Left cardiac atrium (tissue), 4 donors: ENCODE data around the gene PBX1. TPM values are rescaled to one million over a fixed set of nuclear protein-coding genes. Genes with fewer than 3 reads are reported as not detected.

Source experiments
- ATAC-seq, 2 donors: fragments of 200-7000 bp; cut with Tn5 transposase; one replicate each; pipeline ENCODE4 v1.9.1; 2020; ENCODE audit warnings: mild to moderate bottlenecking in 2 of 2, moderate library complexity in 2 of 2
- DNase-seq: peaks from one replicate; pipeline ENCODE4 v3.0.0-alpha.2; 2020
- intact Hi-C, 2 donors: fragments of 100-400 bp; cut with DNase I; formaldehyde crosslinking; loops; one replicate each; pipeline versions ENCODE4 v1.14.1 to v1.15.1; 2022 to 2023
- total RNA-seq, 2 donors: library from RNA; stranded (reverse); fragmentation: NEBNext Ultra II Directional; extraction: Animal tissue kit (Norgen Biotek cat#: 25700); gene quantifications; one replicate each; pipeline ENCODE4 v1.2.1, GENCODE V29; 2021
- donor health status: DM: no; HTN: yes; CAD: no.
- donor health status: DM: no; HTN: yes; CAD: no; lungs with severe emphysema.
- donor health status: DM: yes; HTN: yes; CAD: no.
- donor health status: Dilated cardiomyopathy.

PBX1 gene
- total RNA-seq, 2 donors from 2014 or later, result 64.7 to 75.0 TPM

GRCh38 chr1:164605254-164606091, 46.5 kb downstream of the PBX1 start:
- intact Hi-C loops, result no loop called here
- no peak for DNase-seq
- ATAC-seq, result no peak

- ATAC-seq (no peak), DNase-seq (no peak)
- intact Hi-C loops, result no loop called here
Measured at GRCh38 chr1:164607351-164607750, 48.4 kb downstream of the PBX1 start.

GRCh38 chr1:164608651-164609057, 49.7 kb downstream of the PBX1 start:
- DNase-seq (no peak), ATAC-seq (peak in 1 of 2 donors; percentile 13)
- intact Hi-C loops, result no loop called here

- ATAC-seq, result peak in 1 of 2 donors; percentile 9
- intact Hi-C loops, result no loop called here
Measured at GRCh38 chr1:164609089-164609488, 50.1 kb downstream of the PBX1 start.

GRCh38 chr1:164610538-164611222, 51.7 kb downstream of the PBX1 start:
- intact Hi-C loops, result loop anchor here in 1 of 2 donors (10.0 kb wide), 1 partner anchor 174 kb away; no protein-coding TSS in a partner anchor
- ATAC-seq (peak; percentile 38 to 77), DNase-seq (peak; percentile 45)

More at GRCh38 chr1:164609089-164609488, 50.1 kb downstream of the PBX1 start:
- no peak for DNase-seq

GRCh38 chr1:164611754-164612642, 53.0 kb downstream of the PBX1 start:
- peak; percentile 50 to 83 for ATAC-seq
- no peak for DNase-seq
- intact Hi-C loops, result loop anchor here in 1 of 2 donors (10.0 kb wide), 1 partner anchor 173 kb away; no protein-coding TSS in a partner anchor

- intact Hi-C loops, result loop anchor here in 1 of 2 donors (10.0 kb wide), 1 partner anchor 172 kb away; no protein-coding TSS in a partner anchor
- DNase-seq (no peak), ATAC-seq (peak in 1 of 2 donors; percentile 50)
Measured at GRCh38 chr1:164613176-164613575, 54.2 kb downstream of the PBX1 start.

GRCh38 chr1:164614316-164614715, 55.3 kb downstream of the PBX1 start:
- intact Hi-C loops, result loop anchor here in 1 of 2 donors (10.0 kb wide), 1 partner anchor 170 kb away; no protein-coding TSS in a partner anchor
- DNase-seq (no peak), ATAC-seq (no peak)

GRCh38 chr1:164617377-164618201, 58.6 kb downstream of the PBX1 start:
- intact Hi-C loops, result loop anchor here (5.0 to 10.0 kb wide), 2 partner anchors 55 to 167 kb away; no protein-coding TSS in a partner anchor
- ATAC-seq (no peak), DNase-seq (no peak)

- no peak for DNase-seq
- intact Hi-C loops, result loop anchor here (5.0 to 10.0 kb wide), 2 partner anchors 56 to 167 kb away; no protein-coding TSS in a partner anchor
- ATAC-seq, result no peak
Measured at GRCh38 chr1:164618202-164618564, 59.2 kb downstream of the PBX1 start.

- no peak for ATAC-seq
- intact Hi-C loops, result loop anchor here (5.0 to 10.0 kb wide), 2 partner anchors 57 to 166 kb away; no protein-coding TSS in a partner anchor
- no peak for DNase-seq
Measured at GRCh38 chr1:164619006-164619784, 60.2 kb downstream of the PBX1 start.

- DNase-seq, result no peak
- intact Hi-C loops, result no loop called here
- ATAC-seq, result peak; percentile 82
Measured at GRCh38 chr1:164622068-164622845, 63.3 kb downstream of the PBX1 start.

GRCh38 chr1:164623805-164624204, 64.8 kb downstream of the PBX1 start:
- no peak for DNase-seq
- intact Hi-C loops, result no loop called here
- no peak for ATAC-seq

GRCh38 chr1:164624400-164624799, 65.4 kb downstream of the PBX1 start:
- DNase-seq (no peak), ATAC-seq (no peak)
- intact Hi-C loops, result no loop called here

GRCh38 chr1:164625004-164625617, 66.1 kb downstream of the PBX1 start:
- no peak for DNase-seq
- no peak for ATAC-seq
- intact Hi-C loops, result no loop called here

GRCh38 chr1:164628772-164629171, 69.8 kb downstream of the PBX1 start:
- no peak for DNase-seq
- ATAC-seq, result no peak
- intact Hi-C loops, result no loop called here
